GM12878 (cell line): Measurements from ENCODE around the gene UBE2I. TPM values are rescaled to one million over a fixed set of nuclear protein-coding genes. Genes with fewer than 3 reads are reported as not detected.
A peak's percentile ranks its signal among the peaks of the same experiment; 100 is the strongest.

Experiments
- BHLHE40 ChIP-seq, 2 experiments: fragments of 450-650 bp in 1 of 2; IDR thresholded peaks; 2 replicates each; pipeline ENCODE4 v1.6.1; 2011 to 2017; ENCODE audit warnings: low read depth in 2 of 2, borderline replicate concordance in 1 of 2, improper control_type of control experiment in 1 of 2, low read length in 1 of 2, mild to moderate bottlenecking in 1 of 2
- E2F4 ChIP-seq: IDR thresholded peaks from 2 replicates; pipeline ENCODE4 v1.6.1; 2012; ENCODE audit warnings: low read depth, low read length, improper control_type of control experiment
- EGR1 ChIP-seq, 2 experiments: IDR thresholded peaks; 1 replicate in 1 of 2; 2 replicates in 1 of 2; pipeline ENCODE4 v1.6.1; 2011 to 2012; ENCODE audit warnings: low read depth in 2 of 2, low read length in 2 of 2, borderline replicate concordance in 1 of 2, mild to moderate bottlenecking in 1 of 2, moderate library complexity in 1 of 2
- HDGF ChIP-seq: fragments of 450-650 bp; IDR thresholded peaks from 2 replicates; pipeline ENCODE4 v1.6.1; 2016; ENCODE audit warnings: antibody characterized with exemption
- MLLT1 ChIP-seq: fragments of 450-650 bp; IDR thresholded peaks from 2 replicates; pipeline ENCODE4 v1.6.1; 2016; ENCODE audit warnings: mild to moderate bottlenecking
- MYC ChIP-seq: IDR thresholded peaks from 2 replicates; pipeline ENCODE4 v1.6.1; 2011; ENCODE audit warnings: mild to moderate bottlenecking, low read length, moderate library complexity, inconsistent platforms; ENCODE audit not compliant: insufficient read depth, insufficient replicate concordance, insufficient read length, severe bottlenecking
- NR2C1 ChIP-seq: fragments of 450-650 bp; IDR thresholded peaks from 2 replicates; pipeline ENCODE4 v1.6.1; 2017; ENCODE audit warnings: antibody characterized with exemption, mild to moderate bottlenecking, moderate library complexity
- NR2F1 ChIP-seq: fragments of 450-650 bp; conservative IDR thresholded peaks from 2 replicates; pipeline ENCODE4 v1.6.1; 2017; ENCODE audit warnings: mild to moderate bottlenecking
- POLR2A ChIP-seq: IDR thresholded peaks from 2 replicates; pipeline ENCODE4 v1.6.1; 2011; ENCODE audit warnings: low read depth, mild to moderate bottlenecking, low read length
- RUNX3 ChIP-seq: IDR thresholded peaks from 2 replicates; pipeline ENCODE4 v1.6.1; 2012; ENCODE audit warnings: low read length, inconsistent platforms
- SIN3A ChIP-seq: IDR thresholded peaks from 2 replicates; pipeline ENCODE4 v1.6.1; 2012; ENCODE audit warnings: low read depth, low read length, improper control_type of control experiment
- SMARCA5 ChIP-seq: fragments of 450-650 bp; IDR thresholded peaks from 2 replicates; pipeline ENCODE4 v1.6.1; 2017; ENCODE audit warnings: mild to moderate bottlenecking
- TAF1 ChIP-seq: IDR thresholded peaks from 2 replicates; pipeline ENCODE4 v1.6.1; 2011; ENCODE audit warnings: mild to moderate bottlenecking, low read depth, low read length, borderline replicate concordance
- TCF12 ChIP-seq: IDR thresholded peaks from 2 replicates; pipeline ENCODE4 v1.6.1; 2011; ENCODE audit warnings: low read depth, mild to moderate bottlenecking, low read length
- ZNF24 ChIP-seq: fragments of 450-650 bp; IDR thresholded peaks from 2 replicates; pipeline ENCODE4 v1.6.1; 2017; ENCODE audit warnings: antibody characterized with exemption, mild to moderate bottlenecking
- ZNF274 ChIP-seq: IDR thresholded peaks from one replicate; pipeline ENCODE4 v1.8.0; 2011; ENCODE audit not compliant: insufficient read length, insufficient read depth
- polyA plus RNA-seq, 11 experiments: library from polyadenylated mRNA; depleted of rRNA in 4 of 11; unstranded in 6 of 11; stranded (reverse) in 5 of 11; fragments of >200 nt; fragmentation: Nextera tagmentation in 4 of 11; fragmentation: Illumina TruSeq in 1 of 11; extraction: Ambion mirVana in 4 of 11; extraction: Trizol in 1 of 11; gene quantifications; 1 replicate in 1 of 11; 2 replicates in 10 of 11; pipeline versions ENCODE4 v1.2.1 to v1.2.3, GENCODE V29; 2011 to 2016; ENCODE audit warnings: inconsistent platforms in 2 of 11, missing spikeins in 2 of 11, low read depth in 1 of 11
- total RNA-seq, 4 experiments: library from RNA; depleted of rRNA in 3 of 4; stranded (reverse); fragments of >200 nt in 3 of 4; fragmentation: Illumina TruSeq in 1 of 4; extraction: Trizol in 1 of 4; gene quantifications; 2 replicates each; pipeline versions ENCODE4 v1.2.1 to v1.2.3, GENCODE V29; 2013 to 2021
- TF ChIP-seq, protein P1 (sequence below): IDR thresholded peaks from 2 replicates; pipeline ENCODE4 v1.6.1; 2012; ENCODE audit warnings: improper control_type of control experiment, low read depth, low read length; ENCODE audit not compliant: insufficient replicate concordance
- TF ChIP-seq, protein P2 (sequence below): IDR thresholded peaks from 2 replicates; pipeline ENCODE4 v1.6.1; 2011; ENCODE audit warnings: borderline replicate concordance, low read depth, mild to moderate bottlenecking, moderate library complexity, low read length; ENCODE audit not compliant: insufficient read depth, poor library complexity, severe bottlenecking

UBE2I gene
- total and polyA plus RNA-seq, 10 of the 15 experiments (the other 5 are each of a cell fraction or from before 2014, with no cell fraction given) = 47.5 to 243 (median 194) TPM

GRCh38 chr16:1308036-1308976 lies 1.1 kb upstream of the UBE2I start (continued):
- TF ChIP-seq NR2C1 = peak; percentile 47
- TF ChIP-seq NR2F1 = peak; percentile 76
- TF ChIP-seq SMARCA5 = 0 out of 2 replicates have a peak, but pooled peaks have one; percentile 52
- TF ChIP-seq TAF1 = peak; percentile 28; the same call in 1 of the 2 replicates
- TF ChIP-seq EGR1 (IDR thresholded peaks at IDR 0.05; ENCODE audit: borderline replicate concordance in 1 of 2, low read depth in 2 of 2, low read length in 2 of 2) = peak; percentile 69 to 98
- peak in 1 of 2 experiments; percentile 32; a peak in 1 of 4 replicates for TF ChIP-seq BHLHE40 (IDR thresholded peaks at IDR 0.05; ENCODE audit: borderline replicate concordance in 1 of 2, low read depth in 2 of 2, low read length in 1 of 2)
- TF ChIP-seq, protein P1, sequence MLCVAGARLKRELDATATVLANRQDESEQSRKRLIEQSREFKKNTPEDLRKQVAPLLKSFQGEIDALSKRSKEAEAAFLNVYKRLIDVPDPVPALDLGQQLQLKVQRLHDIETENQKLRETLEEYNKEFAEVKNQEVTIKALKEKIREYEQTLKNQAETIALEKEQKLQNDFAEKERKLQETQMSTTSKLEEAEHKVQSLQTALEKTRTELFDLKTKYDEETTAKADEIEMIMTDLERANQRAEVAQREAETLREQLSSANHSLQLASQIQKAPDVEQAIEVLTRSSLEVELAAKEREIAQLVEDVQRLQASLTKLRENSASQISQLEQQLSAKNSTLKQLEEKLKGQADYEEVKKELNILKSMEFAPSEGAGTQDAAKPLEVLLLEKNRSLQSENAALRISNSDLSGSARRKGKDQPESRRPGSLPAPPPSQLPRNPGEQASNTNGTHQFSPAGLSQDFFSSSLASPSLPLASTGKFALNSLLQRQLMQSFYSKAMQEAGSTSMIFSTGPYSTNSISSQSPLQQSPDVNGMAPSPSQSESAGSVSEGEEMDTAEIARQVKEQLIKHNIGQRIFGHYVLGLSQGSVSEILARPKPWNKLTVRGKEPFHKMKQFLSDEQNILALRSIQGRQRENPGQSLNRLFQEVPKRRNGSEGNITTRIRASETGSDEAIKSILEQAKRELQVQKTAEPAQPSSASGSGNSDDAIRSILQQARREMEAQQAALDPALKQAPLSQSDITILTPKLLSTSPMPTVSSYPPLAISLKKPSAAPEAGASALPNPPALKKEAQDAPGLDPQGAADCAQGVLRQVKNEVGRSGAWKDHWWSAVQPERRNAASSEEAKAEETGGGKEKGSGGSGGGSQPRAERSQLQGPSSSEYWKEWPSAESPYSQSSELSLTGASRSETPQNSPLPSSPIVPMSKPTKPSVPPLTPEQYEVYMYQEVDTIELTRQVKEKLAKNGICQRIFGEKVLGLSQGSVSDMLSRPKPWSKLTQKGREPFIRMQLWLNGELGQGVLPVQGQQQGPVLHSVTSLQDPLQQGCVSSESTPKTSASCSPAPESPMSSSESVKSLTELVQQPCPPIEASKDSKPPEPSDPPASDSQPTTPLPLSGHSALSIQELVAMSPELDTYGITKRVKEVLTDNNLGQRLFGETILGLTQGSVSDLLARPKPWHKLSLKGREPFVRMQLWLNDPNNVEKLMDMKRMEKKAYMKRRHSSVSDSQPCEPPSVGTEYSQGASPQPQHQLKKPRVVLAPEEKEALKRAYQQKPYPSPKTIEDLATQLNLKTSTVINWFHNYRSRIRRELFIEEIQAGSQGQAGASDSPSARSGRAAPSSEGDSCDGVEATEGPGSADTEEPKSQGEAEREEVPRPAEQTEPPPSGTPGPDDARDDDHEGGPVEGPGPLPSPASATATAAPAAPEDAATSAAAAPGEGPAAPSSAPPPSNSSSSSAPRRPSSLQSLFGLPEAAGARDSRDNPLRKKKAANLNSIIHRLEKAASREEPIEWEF = no peak
- TF ChIP-seq HDGF = peak; percentile 24; the same call in 1 of the 2 replicates
- 0 out of 2 replicates have a peak, but pooled peaks have one; percentile 50 for TF ChIP-seq MLLT1
- no peak for TF ChIP-seq E2F4
- peak; percentile 75 for TF ChIP-seq POLR2A
- TF ChIP-seq TCF12 = 0 out of 2 replicates have a peak, but pooled peaks have one; percentile 20
- peak; percentile 28 for TF ChIP-seq RUNX3
- peak; percentile 42; the same call in 1 of the 2 replicates for TF ChIP-seq SIN3A
- TF ChIP-seq, protein P2, sequence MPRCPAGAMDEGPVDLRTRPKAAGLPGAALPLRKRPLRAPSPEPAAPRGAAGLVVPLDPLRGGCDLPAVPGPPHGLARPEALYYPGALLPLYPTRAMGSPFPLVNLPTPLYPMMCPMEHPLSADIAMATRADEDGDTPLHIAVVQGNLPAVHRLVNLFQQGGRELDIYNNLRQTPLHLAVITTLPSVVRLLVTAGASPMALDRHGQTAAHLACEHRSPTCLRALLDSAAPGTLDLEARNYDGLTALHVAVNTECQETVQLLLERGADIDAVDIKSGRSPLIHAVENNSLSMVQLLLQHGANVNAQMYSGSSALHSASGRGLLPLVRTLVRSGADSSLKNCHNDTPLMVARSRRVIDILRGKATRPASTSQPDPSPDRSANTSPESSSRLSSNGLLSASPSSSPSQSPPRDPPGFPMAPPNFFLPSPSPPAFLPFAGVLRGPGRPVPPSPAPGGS = peak; percentile 89
- TF ChIP-seq ZNF24 = peak; percentile 100
- no peak for TF ChIP-seq ZNF274
- TF ChIP-seq MYC = peak; percentile 34
